Gastrocnemius medialis (tissue), 4 donors: ENCODE data around the gene SCN2B.

ENCODE experiments used
- POLR2A ChIP-seq, 2 donors: fragments of 450-650 bp; IDR thresholded peaks; one replicate each; pipeline ENCODE4 v1.6.1; 2017; ENCODE audit warnings: antibody characterized with exemption in 2 of 2, mild to moderate bottlenecking in 2 of 2, moderate library complexity in 2 of 2
- TF ChIP-seq, protein P1 (sequence below), 5 experiments: fragments of 450-650 bp in 3 of 5; fragments of 200-600 bp in 2 of 5; sonication (generic) in 2 of 5; IDR thresholded peaks in 4 of 5; conservative IDR thresholded peaks in 1 of 5; 1 replicate in 4 of 5; 2 replicates in 1 of 5; pipeline ENCODE4 v1.5.1; 2016 to 2019; ENCODE audit warnings: antibody characterized with exemption in 5 of 5, mild to moderate bottlenecking in 3 of 5, moderate library complexity in 3 of 5

GRCh38 chr11:118224511-118225188 is 48.2 kb upstream of the SCN2B start, which contains the start of gene JAML:
- TF ChIP-seq POLR2A (IDR thresholded peaks at IDR 0.05): no peak
- TF ChIP-seq, protein P1, sequence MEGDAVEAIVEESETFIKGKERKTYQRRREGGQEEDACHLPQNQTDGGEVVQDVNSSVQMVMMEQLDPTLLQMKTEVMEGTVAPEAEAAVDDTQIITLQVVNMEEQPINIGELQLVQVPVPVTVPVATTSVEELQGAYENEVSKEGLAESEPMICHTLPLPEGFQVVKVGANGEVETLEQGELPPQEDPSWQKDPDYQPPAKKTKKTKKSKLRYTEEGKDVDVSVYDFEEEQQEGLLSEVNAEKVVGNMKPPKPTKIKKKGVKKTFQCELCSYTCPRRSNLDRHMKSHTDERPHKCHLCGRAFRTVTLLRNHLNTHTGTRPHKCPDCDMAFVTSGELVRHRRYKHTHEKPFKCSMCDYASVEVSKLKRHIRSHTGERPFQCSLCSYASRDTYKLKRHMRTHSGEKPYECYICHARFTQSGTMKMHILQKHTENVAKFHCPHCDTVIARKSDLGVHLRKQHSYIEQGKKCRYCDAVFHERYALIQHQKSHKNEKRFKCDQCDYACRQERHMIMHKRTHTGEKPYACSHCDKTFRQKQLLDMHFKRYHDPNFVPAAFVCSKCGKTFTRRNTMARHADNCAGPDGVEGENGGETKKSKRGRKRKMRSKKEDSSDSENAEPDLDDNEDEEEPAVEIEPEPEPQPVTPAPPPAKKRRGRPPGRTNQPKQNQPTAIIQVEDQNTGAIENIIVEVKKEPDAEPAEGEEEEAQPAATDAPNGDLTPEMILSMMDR (IDR thresholded peaks at IDR 0.05 in 4 of 5, conservative IDR thresholded peaks at IDR 0.05 in 1 of 5): no peak
